Stimulated activated naive CD8-positive, alpha-beta T cell treated with anti-CD3 and anti-CD28 coated beads, Interleukin-15, amount 100 ng/mL, for 72 hours (primary cell): Measurements from ENCODE around the gene CEP170.
A peak's percentile ranks its signal among the peaks of the same experiment; 100 is the strongest.

Source experiments
- ATAC-seq: fragments of 150-1000 bp; cut with Tn5 transposase; 2 replicates; pipeline ENCODE4 v1.10.0; 2021; ENCODE audit warnings: mild to moderate bottlenecking, moderate library complexity
- DNase-seq, 2 donors: peaks; one replicate each; pipeline ENCODE4 v3.0.0; 2021 to 2022
- H3K27ac Mint-ChIP-seq, 2 donors: one replicate each; pipeline ENCODE4 v1.8.0; 2022; ENCODE audit warnings: mild to moderate bottlenecking in 2 of 2, mixed read lengths in 2 of 2, moderate library complexity in 2 of 2
- H3K27me3 Mint-ChIP-seq: one replicate; pipeline ENCODE4 v1.8.0; 2022; ENCODE audit warnings: mixed read lengths
- H3K4me1 Mint-ChIP-seq: one replicate; pipeline ENCODE4 v1.8.0; 2022; ENCODE audit warnings: mild to moderate bottlenecking, mixed read lengths
- H3K4me3 Mint-ChIP-seq, 2 donors: one replicate each; pipeline ENCODE4 v1.8.0; 2022; ENCODE audit warnings: mild to moderate bottlenecking in 2 of 2, mixed read lengths in 2 of 2, moderate library complexity in 1 of 2
- H3K9me3 Mint-ChIP-seq, 2 donors: one replicate each; pipeline ENCODE4 v1.8.0; 2022; ENCODE audit warnings: mixed read lengths in 2 of 2

Gene CEP170

GRCh38 chr1:243273506-243273905, 18.4 kb upstream of the CEP170 start:
- no peak for ATAC-seq
- peaks cover 0 to 5% of the 10 kb centered on the region in 2 donors for H3K9me3 Mint-ChIP-seq
- no peaks in the 10 kb centered on the region for H3K27me3 Mint-ChIP-seq
- peaks cover 7% of the 10 kb centered on the region for H3K4me1 Mint-ChIP-seq
- H3K4me3 Mint-ChIP-seq = no peak overlapping the region
- no peak for DNase-seq
- no peak overlapping the region for H3K27ac Mint-ChIP-seq

- ATAC-seq = no peak
- Mint-ChIP-seq H3K9me3 (peaks cover 0 to 5% of the 10 kb centered on the region in 2 donors), H3K27ac (no peak overlapping the region), H3K4me1 (peaks cover 7% of the 10 kb centered on the region), H3K27me3 (no peaks in the 10 kb centered on the region), H3K4me3 (no peak overlapping the region)
- no peak for DNase-seq
Observed at GRCh38 chr1:243272401-243272800, 17.3 kb upstream of the CEP170 start.

GRCh38 chr1:243271996-243272395, 16.9 kb upstream of the CEP170 start:
- H3K27ac Mint-ChIP-seq = no peak overlapping the region
- peaks cover 0 to 5% of the 10 kb centered on the region in 2 donors for H3K9me3 Mint-ChIP-seq
- H3K4me1 Mint-ChIP-seq = peaks cover 7% of the 10 kb centered on the region
- no peaks in the 10 kb centered on the region for H3K27me3 Mint-ChIP-seq
- no peak for ATAC-seq
- no peak overlapping the region for H3K4me3 Mint-ChIP-seq
- no peak for DNase-seq

- Mint-ChIP-seq H3K27ac (no peak overlapping the region), H3K4me1 (peaks cover 7% of the 10 kb centered on the region), H3K9me3 (peaks cover 0 to 3% of the 10 kb centered on the region in 2 donors), H3K27me3 (no peaks in the 10 kb centered on the region), H3K4me3 (no peak overlapping the region)
- DNase-seq = no peak
- ATAC-seq = no peak
Observed at GRCh38 chr1:243270097-243270864, 15.2 kb upstream of the CEP170 start.

GRCh38 chr1:243269461-243269801, 14.3 kb upstream of the CEP170 start:
- no peaks in the 10 kb centered on the region for H3K27me3 Mint-ChIP-seq
- H3K27ac Mint-ChIP-seq = no peak overlapping the region
- no peaks in the 10 kb centered on the region for H3K9me3 Mint-ChIP-seq
- peaks cover 13% of the 10 kb centered on the region for H3K4me1 Mint-ChIP-seq
- H3K4me3 Mint-ChIP-seq = no peak overlapping the region
- ATAC-seq = no peak
- DNase-seq = no peak

GRCh38 chr1:243268751-243269460, 13.8 kb upstream of the CEP170 start:
- no peak overlapping the region for H3K27ac Mint-ChIP-seq
- ATAC-seq = no peak

GRCh38 chr1:243267914-243268653, 13.0 kb upstream of the CEP170 start:
- H3K4me1 Mint-ChIP-seq = peaks cover 16% of the 10 kb centered on the region
- DNase-seq = no peak
- no peaks in the 10 kb centered on the region for H3K9me3 Mint-ChIP-seq
- H3K27me3 Mint-ChIP-seq = no peaks in the 10 kb centered on the region
- no peak overlapping the region for H3K27ac Mint-ChIP-seq
- H3K4me3 Mint-ChIP-seq = no peak overlapping the region
- no peak for ATAC-seq

More at GRCh38 chr1:243268751-243269460, 13.8 kb upstream of the CEP170 start:
- no peaks in the 10 kb centered on the region for H3K9me3 Mint-ChIP-seq
- no peak overlapping the region for H3K4me3 Mint-ChIP-seq
- peaks cover 15% of the 10 kb centered on the region for H3K4me1 Mint-ChIP-seq
- no peaks in the 10 kb centered on the region for H3K27me3 Mint-ChIP-seq
- no peak for DNase-seq

GRCh38 chr1:243267471-243267880, 12.4 kb upstream of the CEP170 start:
- H3K4me3 Mint-ChIP-seq = no peak overlapping the region
- no peak for DNase-seq
- no peaks in the 10 kb centered on the region for H3K9me3 Mint-ChIP-seq
- peaks cover 21% of the 10 kb centered on the region for H3K4me1 Mint-ChIP-seq
- no peaks in the 10 kb centered on the region for H3K27me3 Mint-ChIP-seq
- H3K27ac Mint-ChIP-seq = no peak overlapping the region
- ATAC-seq = no peak

- no peak overlapping the region for H3K27ac Mint-ChIP-seq
- no peak overlapping the region for H3K4me3 Mint-ChIP-seq
- no peaks in the 10 kb centered on the region for H3K27me3 Mint-ChIP-seq
- peaks cover 21% of the 10 kb centered on the region for H3K4me1 Mint-ChIP-seq
- no peaks in the 10 kb centered on the region for H3K9me3 Mint-ChIP-seq
- DNase-seq = no peak
- ATAC-seq = no peak
Observed at GRCh38 chr1:243266231-243266630, 11.2 kb upstream of the CEP170 start.

GRCh38 chr1:243264717-243265116, 9.6 kb upstream of the CEP170 start:
- Mint-ChIP-seq H3K27ac (peak overlapping the region in 1 of 2 donors; percentile 74), H3K9me3 (no peaks in the 10 kb centered on the region), H3K4me1 (peaks cover 33% of the 10 kb centered on the region), H3K27me3 (no peaks in the 10 kb centered on the region), H3K4me3 (no peak overlapping the region)
- DNase-seq (no peak), ATAC-seq (peak; percentile 40)

GRCh38 chr1:243261390-243261789, 6.3 kb upstream of the CEP170 start:
- peaks cover 33% of the 10 kb centered on the region for H3K4me1 Mint-ChIP-seq

GRCh38 chr1:243260221-243260880, 5.3 kb upstream of the CEP170 start:
- Mint-ChIP-seq H3K9me3 (no peaks in the 10 kb centered on the region), H3K4me3 (no peak overlapping the region), H3K27me3 (no peaks in the 10 kb centered on the region), H3K27ac (no peak overlapping the region), H3K4me1 (peaks cover 33% of the 10 kb centered on the region)
- ATAC-seq (no peak), DNase-seq (no peak)

More at GRCh38 chr1:243261390-243261789, 6.3 kb upstream of the CEP170 start:
- no peaks in the 10 kb centered on the region for H3K27me3 Mint-ChIP-seq
- H3K27ac Mint-ChIP-seq = no peak overlapping the region
- no peak overlapping the region for H3K4me3 Mint-ChIP-seq
- H3K9me3 Mint-ChIP-seq = no peaks in the 10 kb centered on the region
- ATAC-seq (no peak), DNase-seq (no peak)

GRCh38 chr1:243258731-243259130, 3.6 kb upstream of the CEP170 start:
- Mint-ChIP-seq H3K4me3 (no peak overlapping the region), H3K27me3 (no peaks in the 10 kb centered on the region), H3K9me3 (no peaks in the 10 kb centered on the region), H3K4me1 (peaks cover 26% of the 10 kb centered on the region), H3K27ac (no peak overlapping the region)
- ATAC-seq = no peak
- no peak for DNase-seq

- Mint-ChIP-seq H3K27ac (no peak overlapping the region), H3K27me3 (no peaks in the 10 kb centered on the region), H3K4me1 (peaks cover 26% of the 10 kb centered on the region), H3K4me3 (peak overlapping the region in 1 of 2 donors; percentile 99), H3K9me3 (no peaks in the 10 kb centered on the region)
- DNase-seq (no peak), ATAC-seq (no peak)
Observed at GRCh38 chr1:243257189-243257588, 2.1 kb upstream of the CEP170 start.

GRCh38 chr1:243256590-243256989, 1.5 kb upstream of the CEP170 start:
- Mint-ChIP-seq H3K4me1 (peaks cover 26% of the 10 kb centered on the region), H3K27ac (peak overlapping the region; percentile 91 to 99), H3K27me3 (no peaks in the 10 kb centered on the region), H3K4me3 (peak overlapping the region; percentile 95 to 99), H3K9me3 (no peaks in the 10 kb centered on the region)
- ATAC-seq (no peak), DNase-seq (no peak)
